NB4 (cell line): ENCODE measurements around the gene NRL.

ENCODE experiments used
- DNase-seq: peaks from one replicate; pipeline ENCODE4 v3.0.0; 2010; ENCODE audit warnings: low read depth
- H3K4me3 ChIP-seq: one replicate; pipeline ENCODE4 v1.5.1; 2011; ENCODE audit warnings: mild to moderate bottlenecking, low read depth, low read length, moderate library complexity
- MYC ChIP-seq: IDR thresholded peaks from 2 replicates; pipeline ENCODE4 v1.6.1; 2011; ENCODE audit warnings: low read depth, low read length
- POLR2A ChIP-seq: IDR thresholded peaks from 2 replicates; pipeline ENCODE4 v1.6.1; 2011; ENCODE audit warnings: mild to moderate bottlenecking; ENCODE audit not compliant: insufficient read length; ENCODE audit errors: extremely low read depth
- TF ChIP-seq, protein P1 (sequence below): IDR thresholded peaks from 2 replicates; pipeline ENCODE4 v1.6.1; 2011; ENCODE audit warnings: low read depth, low read length
- TF ChIP-seq, protein P2 (sequence below): IDR thresholded peaks from one replicate; pipeline ENCODE4 v1.5.1; 2012; ENCODE audit warnings: low read depth, low read length

Gene NRL

GRCh38 chr14:24064091-24064795 lies 50.5 kb downstream of the NRL start:
- no peak for DNase-seq
- no peak overlapping the region for H3K4me3 ChIP-seq
- TF ChIP-seq, protein P1, sequence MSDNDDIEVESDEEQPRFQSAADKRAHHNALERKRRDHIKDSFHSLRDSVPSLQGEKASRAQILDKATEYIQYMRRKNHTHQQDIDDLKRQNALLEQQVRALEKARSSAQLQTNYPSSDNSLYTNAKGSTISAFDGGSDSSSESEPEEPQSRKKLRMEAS: no peak
- TF ChIP-seq MYC: no peak
- TF ChIP-seq POLR2A: no peak
- TF ChIP-seq, protein P2, sequence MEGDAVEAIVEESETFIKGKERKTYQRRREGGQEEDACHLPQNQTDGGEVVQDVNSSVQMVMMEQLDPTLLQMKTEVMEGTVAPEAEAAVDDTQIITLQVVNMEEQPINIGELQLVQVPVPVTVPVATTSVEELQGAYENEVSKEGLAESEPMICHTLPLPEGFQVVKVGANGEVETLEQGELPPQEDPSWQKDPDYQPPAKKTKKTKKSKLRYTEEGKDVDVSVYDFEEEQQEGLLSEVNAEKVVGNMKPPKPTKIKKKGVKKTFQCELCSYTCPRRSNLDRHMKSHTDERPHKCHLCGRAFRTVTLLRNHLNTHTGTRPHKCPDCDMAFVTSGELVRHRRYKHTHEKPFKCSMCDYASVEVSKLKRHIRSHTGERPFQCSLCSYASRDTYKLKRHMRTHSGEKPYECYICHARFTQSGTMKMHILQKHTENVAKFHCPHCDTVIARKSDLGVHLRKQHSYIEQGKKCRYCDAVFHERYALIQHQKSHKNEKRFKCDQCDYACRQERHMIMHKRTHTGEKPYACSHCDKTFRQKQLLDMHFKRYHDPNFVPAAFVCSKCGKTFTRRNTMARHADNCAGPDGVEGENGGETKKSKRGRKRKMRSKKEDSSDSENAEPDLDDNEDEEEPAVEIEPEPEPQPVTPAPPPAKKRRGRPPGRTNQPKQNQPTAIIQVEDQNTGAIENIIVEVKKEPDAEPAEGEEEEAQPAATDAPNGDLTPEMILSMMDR: no peak

GRCh38 chr14:24063263-24063836 lies 51.4 kb downstream of the NRL start:
- H3K4me3 ChIP-seq: no peak overlapping the region
- DNase-seq: no peak
- TF ChIP-seq, protein P2: no peak
- TF ChIP-seq MYC (no peak), POLR2A (no peak)
- TF ChIP-seq, protein P1: no peak

- H3K4me3 ChIP-seq: no peak overlapping the region
- TF ChIP-seq MYC (no peak), POLR2A (no peak)
- TF ChIP-seq, protein P1: no peak
- TF ChIP-seq, protein P2: no peak
- DNase-seq: no peak
Measured at GRCh38 chr14:24062216-24062980, 52.4 kb downstream of the NRL start.

GRCh38 chr14:24060984-24061913 lies 53.5 kb downstream of the NRL start:
- DNase-seq: no peak
- no peak overlapping the region for H3K4me3 ChIP-seq
- TF ChIP-seq, protein P1: no peak
- TF ChIP-seq, protein P2: no peak
- TF ChIP-seq POLR2A (no peak), MYC (no peak)

GRCh38 chr14:24060443-24060842 lies 54.3 kb downstream of the NRL start:
- H3K4me3 ChIP-seq: no peak overlapping the region
- TF ChIP-seq MYC: no peak
- no peak for TF ChIP-seq POLR2A
- TF ChIP-seq, protein P2: no peak
- TF ChIP-seq, protein P1: no peak
- no peak for DNase-seq
